Erythroblast (primary cell): ENCODE results near the gene MBD4.
"Not testable (repeated sequence)": the region's sequence is repeated elsewhere in the genome, so short reads cannot be mapped to it uniquely, and the experiment has no call there.

Source experiments
- DNase-seq, 2 experiments: peaks; one replicate each; lab custom pipeline; 2025; lab: John Stamatoyannopoulos, UW
- GATA1 ChIP-seq: IDR thresholded peaks from 2 replicates; pipeline ENCODE4 v1.6.1; 2011; ENCODE audit warnings: low read depth, mild to moderate bottlenecking, control low read depth, low read length, moderate library complexity
- POLR2A ChIP-seq: IDR thresholded peaks from 2 replicates; pipeline ENCODE4 v1.6.1; 2011; ENCODE audit warnings: mild to moderate bottlenecking, low read length

MBD4 gene

GRCh38 chr3:129418041-129418973, 21.4 kb downstream of the MBD4 start:
- TF ChIP-seq GATA1 (no peak), POLR2A (no peak)
- DNase-seq, result no peak

GRCh38 chr3:129417326-129417725, 22.4 kb downstream of the MBD4 start:
- TF ChIP-seq GATA1 (no peak), POLR2A (no peak)
- DNase-seq, result no peak

- no peak for TF ChIP-seq GATA1
- TF ChIP-seq POLR2A, result no peak
- peak; percentile 35 to 74 for DNase-seq
These were observed 23.3 kb downstream of the MBD4 start for GRCh38 chr3:129416415-129416814.

GRCh38 chr3:129415830-129416229, 23.9 kb downstream of the MBD4 start:
- TF ChIP-seq POLR2A (no peak), GATA1 (no peak)
- DNase-seq, result no peak

- DNase-seq, result no peak
- TF ChIP-seq POLR2A (no peak), GATA1 (no peak)
These were observed 24.4 kb downstream of the MBD4 start for GRCh38 chr3:129415378-129415777.

GRCh38 chr3:129413687-129414506, 25.9 kb downstream of the MBD4 start:
- TF ChIP-seq POLR2A (peak; percentile 68), GATA1 (no peak)
- peak; percentile 61 to 83 for DNase-seq

- DNase-seq, result not testable (repeated sequence)
These were observed 26.5 kb downstream of the MBD4 start for GRCh38 chr3:129413238-129413637.

- TF ChIP-seq GATA1 (no peak), POLR2A (no peak)
- no peak for DNase-seq
These were observed 27.1 kb downstream of the MBD4 start for GRCh38 chr3:129412542-129413198.

GRCh38 chr3:129410971-129411370, 28.8 kb downstream of the MBD4 start:
- no peak for DNase-seq
- TF ChIP-seq POLR2A (no peak), GATA1 (no peak)

- no peak for TF ChIP-seq POLR2A
- TF ChIP-seq GATA1, result no peak
- DNase-seq, result no peak
These were observed 30.2 kb downstream of the MBD4 start for GRCh38 chr3:129409541-129409940.

GRCh38 chr3:129404610-129405009, 35.1 kb downstream of the MBD4 start:
- DNase-seq, result no peak
- TF ChIP-seq GATA1 (no peak), POLR2A (no peak)

GRCh38 chr3:129404130-129404529, 35.6 kb downstream of the MBD4 start:
- DNase-seq, result no peak
- no peak for TF ChIP-seq GATA1
- TF ChIP-seq POLR2A, result no peak

- no peak for DNase-seq
- TF ChIP-seq POLR2A (no peak), GATA1 (no peak)
These were observed 36.3 kb downstream of the MBD4 start for GRCh38 chr3:129403450-129403849.
